Measurements from ENCODE around the gene DMTF1. TPM values are rescaled to one million over a fixed set of nuclear protein-coding genes. Genes with fewer than 3 reads are reported as not detected.

Gene DMTF1
- total RNA-seq, 1 donor from 2014 or later, result 168 TPM

DNA sequence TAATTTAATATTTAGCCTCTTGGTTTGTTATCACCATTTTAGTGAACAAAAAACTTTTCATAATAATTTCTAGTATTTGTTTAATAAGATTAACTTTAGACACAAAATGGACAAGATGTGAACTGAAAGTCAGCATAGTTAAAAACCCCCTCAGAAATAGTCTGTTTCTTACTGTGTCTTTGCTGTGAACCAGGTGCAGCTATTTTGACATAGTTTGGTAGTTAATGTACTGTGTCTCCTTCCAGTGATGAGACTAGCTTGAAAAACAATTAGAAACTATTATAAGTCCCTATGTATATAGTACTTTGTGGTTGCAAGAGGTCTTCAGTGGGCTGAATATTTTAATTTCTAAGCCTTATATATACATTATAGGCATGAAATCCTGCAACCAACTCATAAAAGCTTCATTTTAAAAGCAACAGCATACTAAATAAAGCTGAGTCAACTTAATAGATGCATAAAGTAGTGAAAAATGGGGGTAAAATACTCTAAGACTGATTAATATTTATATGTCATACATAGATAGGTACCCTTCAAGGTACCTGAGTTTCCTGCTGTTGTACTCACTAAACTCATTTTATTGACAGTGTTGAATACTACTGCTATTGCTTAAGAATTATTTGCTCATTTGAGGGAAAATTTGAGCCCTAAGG is 19.2 kb downstream of the DMTF1 start:
- no peaks in the 10 kb centered on the region for H3K27me3 Mint-ChIP-seq (ENCODE audit: unreplicated experiment)
- no peak for DNase-seq
- H3K9me3 Mint-ChIP-seq (ENCODE audit: unreplicated experiment), result no peaks in the 10 kb centered on the region
- no peaks in the 10 kb centered on the region for H3K36me3 Mint-ChIP-seq (ENCODE audit: unreplicated experiment)
- H3K4me3 Mint-ChIP-seq (ENCODE audit: unreplicated experiment), result no peak overlapping the region
- no peaks in the 10 kb centered on the region for H3K4me1 Mint-ChIP-seq (ENCODE audit: low read depth, unreplicated experiment)
- TF ChIP-seq, protein P1, sequence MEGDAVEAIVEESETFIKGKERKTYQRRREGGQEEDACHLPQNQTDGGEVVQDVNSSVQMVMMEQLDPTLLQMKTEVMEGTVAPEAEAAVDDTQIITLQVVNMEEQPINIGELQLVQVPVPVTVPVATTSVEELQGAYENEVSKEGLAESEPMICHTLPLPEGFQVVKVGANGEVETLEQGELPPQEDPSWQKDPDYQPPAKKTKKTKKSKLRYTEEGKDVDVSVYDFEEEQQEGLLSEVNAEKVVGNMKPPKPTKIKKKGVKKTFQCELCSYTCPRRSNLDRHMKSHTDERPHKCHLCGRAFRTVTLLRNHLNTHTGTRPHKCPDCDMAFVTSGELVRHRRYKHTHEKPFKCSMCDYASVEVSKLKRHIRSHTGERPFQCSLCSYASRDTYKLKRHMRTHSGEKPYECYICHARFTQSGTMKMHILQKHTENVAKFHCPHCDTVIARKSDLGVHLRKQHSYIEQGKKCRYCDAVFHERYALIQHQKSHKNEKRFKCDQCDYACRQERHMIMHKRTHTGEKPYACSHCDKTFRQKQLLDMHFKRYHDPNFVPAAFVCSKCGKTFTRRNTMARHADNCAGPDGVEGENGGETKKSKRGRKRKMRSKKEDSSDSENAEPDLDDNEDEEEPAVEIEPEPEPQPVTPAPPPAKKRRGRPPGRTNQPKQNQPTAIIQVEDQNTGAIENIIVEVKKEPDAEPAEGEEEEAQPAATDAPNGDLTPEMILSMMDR (IDR thresholded peaks at IDR 0.05; ENCODE audit: partially characterized antibody, unreplicated experiment), result no peak
- H3K27ac Mint-ChIP-seq (ENCODE audit: unreplicated experiment), result no peak overlapping the region

DNA sequence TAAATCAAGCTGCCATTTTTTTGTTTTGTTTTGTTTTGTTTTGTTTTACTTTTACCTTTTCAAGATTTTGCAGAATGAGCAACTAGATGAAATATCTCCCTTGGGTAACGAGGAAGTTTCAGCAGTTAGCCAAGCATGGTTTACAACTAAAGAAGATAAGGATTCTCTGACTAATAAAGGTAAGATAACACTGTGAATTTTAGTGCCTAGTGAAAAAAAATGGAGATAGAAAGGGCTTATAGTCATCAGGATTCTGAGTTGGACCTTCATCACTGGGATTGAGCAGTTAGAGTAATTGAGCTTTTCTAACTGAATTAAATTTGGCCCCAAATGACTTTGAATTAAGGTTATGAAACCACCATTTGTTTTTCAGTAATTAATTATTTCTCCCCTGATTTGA is 21.2 kb downstream of the DMTF1 start:
- Mint-ChIP-seq H3K9me3 (ENCODE audit: unreplicated experiment) (no peaks in the 10 kb centered on the region), H3K4me1 (ENCODE audit: low read depth, unreplicated experiment) (no peaks in the 10 kb centered on the region), H3K27me3 (ENCODE audit: unreplicated experiment) (no peaks in the 10 kb centered on the region), H3K4me3 (ENCODE audit: unreplicated experiment) (no peak overlapping the region), H3K27ac (ENCODE audit: unreplicated experiment) (no peak overlapping the region), H3K36me3 (ENCODE audit: unreplicated experiment) (no peaks in the 10 kb centered on the region)
- DNase-seq, result no peak
- TF ChIP-seq, protein P1 (IDR thresholded peaks at IDR 0.05; ENCODE audit: partially characterized antibody, unreplicated experiment), result no peak

DNA sequence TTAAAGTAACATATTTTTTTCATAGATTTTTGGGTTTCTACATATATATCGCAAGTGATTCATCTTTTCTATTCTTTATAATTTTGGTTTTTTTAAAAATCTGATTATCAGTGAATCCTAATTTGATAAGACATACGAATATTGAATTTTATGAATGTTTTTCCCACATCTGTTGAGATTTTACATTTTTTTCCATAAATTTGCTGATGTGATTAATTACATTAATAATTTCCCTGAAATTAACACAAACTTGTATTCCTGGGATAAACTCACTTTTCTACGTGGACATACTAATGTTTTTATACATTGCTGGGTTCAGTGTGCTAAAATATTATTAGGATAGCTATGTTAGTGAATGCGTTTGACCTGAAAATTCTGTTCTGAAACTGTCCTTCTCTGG is 26.1 kb downstream of the DMTF1 start:
- Mint-ChIP-seq H3K27ac (ENCODE audit: unreplicated experiment) (no peak overlapping the region), H3K9me3 (ENCODE audit: unreplicated experiment) (no peaks in the 10 kb centered on the region), H3K4me1 (ENCODE audit: low read depth, unreplicated experiment) (no peaks in the 10 kb centered on the region), H3K4me3 (ENCODE audit: unreplicated experiment) (no peak overlapping the region), H3K27me3 (ENCODE audit: unreplicated experiment) (no peaks in the 10 kb centered on the region), H3K36me3 (ENCODE audit: unreplicated experiment) (no peaks in the 10 kb centered on the region)
- TF ChIP-seq, protein P1 (IDR thresholded peaks at IDR 0.05; ENCODE audit: partially characterized antibody, unreplicated experiment), result no peak
- no peak for DNase-seq

DNA sequence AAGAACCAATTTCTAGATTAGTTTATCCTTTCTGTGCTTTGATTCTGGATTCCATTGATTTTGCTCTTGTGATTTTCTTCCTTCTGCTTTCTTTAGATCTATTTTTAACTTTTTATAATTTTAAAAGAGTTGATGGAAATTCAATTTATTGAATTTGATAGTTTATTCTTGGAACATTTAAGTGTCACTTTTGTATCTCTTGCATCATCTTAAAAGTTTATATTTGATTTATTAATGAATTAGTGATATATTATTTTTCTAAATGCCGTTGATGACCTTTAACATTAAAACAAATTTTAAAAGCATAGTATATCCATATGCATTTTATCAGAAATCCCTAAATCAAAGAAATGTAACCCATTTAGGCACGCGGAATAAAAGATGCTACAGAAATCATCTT is 26.9 kb downstream of the DMTF1 start:
- Mint-ChIP-seq H3K9me3 (ENCODE audit: unreplicated experiment) (no peaks in the 10 kb centered on the region), H3K36me3 (ENCODE audit: unreplicated experiment) (no peaks in the 10 kb centered on the region), H3K27ac (ENCODE audit: unreplicated experiment) (no peak overlapping the region), H3K4me1 (ENCODE audit: low read depth, unreplicated experiment) (no peaks in the 10 kb centered on the region), H3K4me3 (ENCODE audit: unreplicated experiment) (no peak overlapping the region), H3K27me3 (ENCODE audit: unreplicated experiment) (no peaks in the 10 kb centered on the region)
- TF ChIP-seq, protein P1 (IDR thresholded peaks at IDR 0.05; ENCODE audit: partially characterized antibody, unreplicated experiment), result no peak
- DNase-seq, result no peak

DNA sequence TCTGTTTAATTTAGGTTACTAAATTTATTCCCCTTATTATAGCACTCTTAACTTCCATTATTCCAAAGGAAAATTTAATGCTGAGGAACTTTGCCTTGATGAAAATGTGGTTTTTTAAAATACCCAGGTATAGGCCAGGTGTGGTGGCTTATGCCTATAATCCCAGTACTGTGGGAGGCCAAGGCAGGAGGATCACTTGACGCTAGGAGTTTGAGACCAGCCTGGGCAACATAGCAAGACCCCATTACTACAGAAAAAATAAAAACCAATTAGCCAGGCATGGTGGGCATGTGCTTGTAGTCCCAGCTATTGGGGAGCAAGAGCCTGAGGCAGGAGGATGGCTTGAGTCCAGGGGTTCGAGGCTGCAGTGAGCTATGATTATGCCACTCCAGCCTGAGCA is 34.9 kb downstream of the DMTF1 start:
- H3K9me3 Mint-ChIP-seq (ENCODE audit: unreplicated experiment), result no peaks in the 10 kb centered on the region
- TF ChIP-seq, protein P1 (IDR thresholded peaks at IDR 0.05; ENCODE audit: partially characterized antibody, unreplicated experiment), result no peak
- H3K27me3 Mint-ChIP-seq (ENCODE audit: unreplicated experiment), result peaks cover 2% of the 10 kb centered on the region
- no peak overlapping the region for H3K4me3 Mint-ChIP-seq (ENCODE audit: unreplicated experiment)
- no peak for DNase-seq
- H3K4me1 Mint-ChIP-seq (ENCODE audit: low read depth, unreplicated experiment), result no peaks in the 10 kb centered on the region
- H3K27ac Mint-ChIP-seq (ENCODE audit: unreplicated experiment), result no peak overlapping the region
- H3K36me3 Mint-ChIP-seq (ENCODE audit: unreplicated experiment), result no peaks in the 10 kb centered on the region

All from glutamatergic neuron (in vitro differentiated cells).